Mesendoderm (in vitro differentiated cells): ENCODE data around the gene ATXN3.

Source experiments
- DNase-seq: peaks from one replicate; pipeline ENCODE4 v3.0.0; 2013
- H2AK5ac ChIP-seq: 2 replicates; pipeline ENCODE4 v1.6.1; 2013; ENCODE audit warnings: low read length, inconsistent platforms
- H2BK120ac ChIP-seq: 2 replicates; pipeline ENCODE4 v1.6.1; 2013; ENCODE audit warnings: low read depth, mild to moderate bottlenecking, low read length, moderate library complexity, mixed read lengths
- H2BK15ac ChIP-seq: replicated peaks from 2 replicates; pipeline ENCODE4 v1.6.1; 2013; ENCODE audit warnings: low read depth, mild to moderate bottlenecking, moderate library complexity
- H2BK5ac ChIP-seq: 2 replicates; pipeline ENCODE4 v1.6.1; 2013; ENCODE audit warnings: low read length, inconsistent platforms
- H3K18ac ChIP-seq: 2 replicates; pipeline ENCODE4 v1.6.1; 2013; ENCODE audit warnings: mild to moderate bottlenecking, low read length, mixed read lengths
- H3K23ac ChIP-seq: one replicate; pipeline ENCODE4 v1.6.1; 2013; ENCODE audit warnings: low read length
- H3K27ac ChIP-seq: 2 replicates; pipeline ENCODE4 v1.5.1; 2013; ENCODE audit warnings: low read depth, mild to moderate bottlenecking, inconsistent platforms, low read length, moderate library complexity
- H3K27me3 ChIP-seq: 2 replicates; pipeline ENCODE4 v1.6.1; 2013; ENCODE audit warnings: low read length, control low read depth, mild to moderate bottlenecking, inconsistent platforms; ENCODE audit not compliant: insufficient read depth, poor library complexity
- H3K36me3 ChIP-seq: 2 replicates; pipeline ENCODE4 v1.6.1; 2013; ENCODE audit warnings: low read length, inconsistent platforms; ENCODE audit not compliant: control insufficient read depth, insufficient read depth
- H3K4ac ChIP-seq: one replicate; pipeline ENCODE4 v1.6.1; 2013; ENCODE audit warnings: low read depth, mild to moderate bottlenecking, low read length, moderate library complexity
- H3K4me1 ChIP-seq: 2 replicates; pipeline ENCODE4 v1.6.1; 2013; ENCODE audit warnings: low read depth, low read length, inconsistent platforms; ENCODE audit not compliant: control insufficient read depth
- H3K4me2 ChIP-seq: 2 replicates; pipeline ENCODE4 v1.6.1; 2013; ENCODE audit warnings: low read length
- H3K4me3 ChIP-seq: 2 replicates; pipeline ENCODE4 v1.5.1; 2013; ENCODE audit warnings: mild to moderate bottlenecking, low read length
- H3K56ac ChIP-seq: one replicate; pipeline ENCODE4 v1.6.1; 2013; ENCODE audit warnings: low read length
- H3K79me1 ChIP-seq: 2 replicates; pipeline ENCODE4 v1.6.1; 2013; ENCODE audit warnings: low read length, inconsistent platforms
- H3K79me2 ChIP-seq: 2 replicates; pipeline ENCODE4 v1.6.1; 2013; ENCODE audit warnings: mild to moderate bottlenecking, low read length; ENCODE audit not compliant: control insufficient read depth, insufficient read depth
- H3K9ac ChIP-seq: 2 replicates; pipeline ENCODE4 v1.6.1; 2013; ENCODE audit warnings: low read length, inconsistent platforms
- H4K5ac ChIP-seq: one replicate; pipeline ENCODE4 v1.6.1; 2013; ENCODE audit warnings: low read length
- H4K8ac ChIP-seq: one replicate; pipeline ENCODE4 v1.6.1; 2013; ENCODE audit warnings: low read depth, mild to moderate bottlenecking, control low read depth, low read length, moderate library complexity
- WGBS: extraction: QIAGEN DNeasy Blood & Tissue Kit; methylation state at CpG from one replicate; pipeline ENCODE4 v1.1.7; 2013; ENCODE audit warnings: low lambda C conversion rate, missing lambda C conversion rate; ENCODE audit not compliant: insufficient coverage; ENCODE audit errors: extremely low coverage; 5-methylcytosine and 5-hydroxymethylcytosine counted together

The ATXN3 gene

GRCh38 chr14:92041203-92041602 is 65.2 kb downstream of the ATXN3 start:
- Histone ChIP-seq H3K4me3 (no peak overlapping the region), H2BK120ac (peak overlapping the region; percentile 36), H3K9ac (peak overlapping the region; percentile 94), H3K79me1 (peaks cover 10% of the 10 kb centered on the region), H3K23ac (no peak overlapping the region), H2BK5ac (no peak overlapping the region), H3K27ac (peak overlapping the region; percentile 53), H3K4me2 (no peak overlapping the region), H2BK15ac (no peak overlapping the region), H3K18ac (peak overlapping the region; percentile 73), H3K79me2 (peaks cover 25% of the 10 kb centered on the region), H3K4me1 (peaks cover 7% of the 10 kb centered on the region), H3K36me3 (no peaks in the 10 kb centered on the region), H4K5ac (no peak overlapping the region), H3K27me3 (no peaks in the 10 kb centered on the region), H4K8ac (peak overlapping the region; percentile 42), H3K56ac (peak overlapping the region; percentile 98), H3K4ac (peak overlapping the region; percentile 64), H2AK5ac (no peak overlapping the region)
- WGBS = no CpG with 5 or more reads among the region's 10 CpGs
- DNase-seq = peak; percentile 8

- Histone ChIP-seq H2AK5ac (peak overlapping the region; percentile 73), H3K27ac (peak overlapping the region; percentile 97)
- DNase-seq = peak; percentile 62
Measured at GRCh38 chr14:92040431-92041051, 65.8 kb downstream of the ATXN3 start.

GRCh38 chr14:92039719-92040430 is 66.5 kb downstream of the ATXN3 start, which contains the start of gene TRIP11:
TRIP11 (minus strand) TSS chr14:92040059; CDS start chr14:92039685, 374 bp downstream.
- H3K4me1 ChIP-seq = peaks cover 7% of the 10 kb centered on the region
- peak within 1 kb of the TSS; percentile 97 for H3K4me3 ChIP-seq
- no CpG with 5 or more reads among the region's 57 CpGs for WGBS
- peak within 1 kb of the TSS; percentile 83 for H4K8ac ChIP-seq
- H3K23ac ChIP-seq = peak within 1 kb of the TSS; percentile 68
- peak within 1 kb of the TSS; percentile 97 for H3K27ac ChIP-seq
- no peak within 1 kb of the TSS for H2BK120ac ChIP-seq
- H3K56ac ChIP-seq = peak within 1 kb of the TSS; percentile 98
- H4K5ac ChIP-seq = no peak within 1 kb of the TSS
- peak within 1 kb of the TSS; percentile 94 for H3K9ac ChIP-seq
- peaks cover 14% of the 10 kb centered on the region for H3K79me1 ChIP-seq
- peak within 1 kb of the TSS; percentile 83 for H3K4ac ChIP-seq
- no peaks in the 10 kb centered on the region for H3K36me3 ChIP-seq
- peak within 1 kb of the TSS; percentile 94 for H3K4me2 ChIP-seq
- H3K79me2 ChIP-seq = peaks cover 31% of the 10 kb centered on the region
- H2AK5ac ChIP-seq = peak within 1 kb of the TSS; percentile 73
- DNase-seq = peak; percentile 96
- peak within 1 kb of the TSS; percentile 81 for H2BK5ac ChIP-seq
- H2BK15ac ChIP-seq = no peak within 1 kb of the TSS
- H3K18ac ChIP-seq = peak within 1 kb of the TSS; percentile 91
- no peaks in the 10 kb centered on the region for H3K27me3 ChIP-seq

More at GRCh38 chr14:92040431-92041051, 65.8 kb downstream of the ATXN3 start:
- Histone ChIP-seq H2BK15ac (no peak overlapping the region), H2BK5ac (peak overlapping the region; percentile 81), H3K18ac (peak overlapping the region; percentile 73), H3K79me1 (peaks cover 14% of the 10 kb centered on the region), H4K5ac (no peak overlapping the region), H3K79me2 (peaks cover 31% of the 10 kb centered on the region), H3K27me3 (no peaks in the 10 kb centered on the region), H2BK120ac (no peak overlapping the region), H4K8ac (no peak overlapping the region), H3K4me3 (peak overlapping the region; percentile 97), H3K36me3 (no peaks in the 10 kb centered on the region), H3K4me2 (peak overlapping the region; percentile 94), H3K4ac (no peak overlapping the region), H3K56ac (peak overlapping the region; percentile 98), H3K23ac (no peak overlapping the region), H3K9ac (peak overlapping the region; percentile 94), H3K4me1 (peaks cover 7% of the 10 kb centered on the region)
- WGBS = no CpG with 5 or more reads among the region's 13 CpGs

- Histone ChIP-seq H3K9ac (peak overlapping the region; percentile 94), H3K27me3 (no peaks in the 10 kb centered on the region), H3K4ac (peak overlapping the region; percentile 83), H3K4me3 (peak overlapping the region; percentile 97), H4K5ac (no peak overlapping the region), H3K4me1 (peaks cover 7% of the 10 kb centered on the region), H3K79me1 (peaks cover 17% of the 10 kb centered on the region), H3K18ac (peak overlapping the region; percentile 91), H3K79me2 (peaks cover 34% of the 10 kb centered on the region), H3K4me2 (peak overlapping the region; percentile 46), H2BK120ac (no peak overlapping the region), H3K27ac (peak overlapping the region; percentile 97), H2BK15ac (no peak overlapping the region), H2BK5ac (peak overlapping the region; percentile 66), H4K8ac (peak overlapping the region; percentile 83), H3K56ac (peak overlapping the region; percentile 98), H3K36me3 (no peaks in the 10 kb centered on the region), H2AK5ac (no peak overlapping the region), H3K23ac (no peak overlapping the region)
- DNase-seq = peak; percentile 98
- WGBS = no CpG with 5 or more reads among the region's 22 CpGs
Measured at GRCh38 chr14:92039063-92039718, 67.2 kb downstream of the ATXN3 start.

GRCh38 chr14:92037989-92038388 is 68.4 kb downstream of the ATXN3 start:
- Histone ChIP-seq H3K27me3 (no peaks in the 10 kb centered on the region), H4K5ac (no peak overlapping the region), H2AK5ac (no peak overlapping the region), H3K18ac (no peak overlapping the region), H3K4me2 (peak overlapping the region; percentile 62), H3K4ac (no peak overlapping the region), H3K4me3 (peak overlapping the region; percentile 28), H2BK5ac (no peak overlapping the region), H3K79me2 (peaks cover 34% of the 10 kb centered on the region), H3K4me1 (peaks cover 7% of the 10 kb centered on the region), H2BK15ac (no peak overlapping the region), H3K36me3 (no peaks in the 10 kb centered on the region), H4K8ac (no peak overlapping the region), H3K9ac (peak overlapping the region; percentile 72), H3K23ac (no peak overlapping the region), H3K56ac (peak overlapping the region; percentile 62), H3K79me1 (peaks cover 17% of the 10 kb centered on the region), H2BK120ac (no peak overlapping the region), H3K27ac (no peak overlapping the region)
- no CpG with 5 or more reads among the region's 3 CpGs for WGBS
- no peak for DNase-seq
